A549 treated with Hydrocortisone at 1 μM for 4 hours (cell line): Measurements from ENCODE around the gene RAD17. TPM values are rescaled to one million over a fixed set of nuclear protein-coding genes. Genes with fewer than 3 reads are reported as not detected.

Experiments
- total RNA-seq: library from RNA; stranded (reverse); fragments of 200-300 nt; extraction: Qiagen RNA extraction; gene quantifications from 5 replicates; pipeline ENCODE4 v1.2.3, GENCODE V29; 2022

The RAD17 gene
- 15.7 to 18.7 TPM (median 16.3 TPM) in 5 replicates for total RNA-seq

GRCh38 chr5:69369340-69370121, at the start of gene RAD17, which contains the start of the genes AK6 and TAF9:
Gene RAD17 (plus strand): TSS chr5:69369818. CDS start chr5:69372209, 2,391 bp downstream.
Gene AK6 (minus strand): TSS chr5:69369520. CDS start chr5:69369490, 30 bp downstream.
Gene TAF9 (minus strand): TSS chr5:69369520. CDS start chr5:69365737, 3,783 bp downstream.

GRCh38 chr5:69414885-69415583, 45.4 kb downstream of the RAD17 start, which contains the start of gene MARVELD2:
Gene MARVELD2 (plus strand): TSS chr5:69415116. CDS start chr5:69419386, 4,270 bp downstream.

Other genes starting within 250 kb of the RAD17 start
- 244 to 287 TPM (median 273 TPM) in 5 replicates for gene CCNB1, start 202.7 kb upstream of the RAD17 start, total RNA-seq
- gene CENPH, start 180.2 kb upstream of the RAD17 start, total RNA-seq, result 26.0 to 31.0 TPM (median 28.8 TPM) in 5 replicates
- gene CDK7, start 134.9 kb upstream of the RAD17 start, total RNA-seq, result 52.7 to 71.8 TPM (median 54.4 TPM) in 5 replicates
- gene CCDC125, start 37.0 kb upstream of the RAD17 start, total RNA-seq, result 2.8 to 4.0 TPM (median 3.3 TPM) in 5 replicates
- gene AK6, start 298 bp upstream of the RAD17 start, total RNA-seq, result 36.3 to 50.9 TPM (median 49.8 TPM) in 5 replicates
- 120 to 148 TPM (median 129 TPM) in 5 replicates for gene TAF9, start 298 bp upstream of the RAD17 start, total RNA-seq
- gene MARVELD2, start 45.3 kb downstream of the RAD17 start, total RNA-seq, result 2.0 to 4.3 TPM (median 2.4 TPM) in 5 replicates
- gene OCLN, start 123.0 kb downstream of the RAD17 start, total RNA-seq, result 7.2 to 14.8 TPM (median 8.7 TPM) in 5 replicates
- gene GTF2H2C, start 190.4 kb downstream of the RAD17 start, total RNA-seq, result 32.0 to 41.4 TPM (median 32.2 TPM) in 5 replicates